ENCODE results near the gene GNPTAB. TPM values are rescaled to one million over a fixed set of nuclear protein-coding genes. Genes with fewer than 3 reads are reported as not detected.

GNPTAB gene
- total and polyA plus RNA-seq, 12 donors = 7.6 to 31.3 (median 15.9) TPM

DNA sequence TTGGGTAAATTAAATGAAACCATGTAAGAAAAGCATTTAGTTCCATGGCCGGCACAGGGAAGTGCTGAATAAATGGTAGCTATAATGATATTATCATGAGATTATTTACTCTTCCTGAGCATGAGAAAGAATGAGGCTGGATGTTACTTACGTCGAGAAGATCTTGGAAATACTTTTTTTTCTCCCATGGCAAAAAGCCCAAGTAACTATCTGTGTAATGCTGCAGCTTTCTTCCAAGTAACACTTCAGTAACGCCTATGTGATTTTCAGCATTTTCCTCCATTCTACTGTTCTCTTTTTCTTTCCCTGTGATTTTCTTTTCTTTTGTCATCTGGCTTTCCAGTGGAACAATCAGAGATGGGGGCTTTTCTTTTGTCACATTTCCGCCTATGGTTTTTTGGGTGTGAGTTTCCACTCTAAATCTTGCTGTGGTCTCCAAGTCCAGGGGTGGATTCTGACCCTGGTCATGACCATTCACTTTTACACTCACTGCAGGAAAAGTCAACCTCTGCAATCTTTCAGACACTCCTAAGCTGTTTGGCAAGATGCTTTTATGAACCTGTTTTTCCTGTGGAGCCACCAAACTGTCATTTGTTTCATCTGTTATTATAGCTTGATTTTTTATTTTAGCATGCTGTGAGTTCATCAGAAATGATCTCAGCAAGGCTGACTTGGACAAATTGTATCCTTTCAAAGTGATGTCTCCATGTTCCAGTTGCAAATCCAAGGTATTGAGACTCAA is 66.5 kb downstream of the GNPTAB start:
- Histone ChIP-seq H3K4me3 (no peak overlapping the region), H3K27me3 (no peaks in the 10 kb centered on the region), H3K9me3 (replicated peaks in 1 of 3) (no peaks in the 10 kb centered on the region), H3K27ac (no peak overlapping the region), H3K36me3 (replicated peaks in 1 of 2) (peaks cover 0 to 7% of the 10 kb centered on the region in 2 donors), H3K4me1 (replicated peaks in 1 of 2) (no peaks in the 10 kb centered on the region)
- WGBS, 4 donors = 76 to 82% (median 78%) methylated on average over 5 of the region's 5 CpGs
- TF ChIP-seq POLR2A (IDR thresholded peaks at IDR 0.05) = no peak
- TF ChIP-seq CTCF (IDR thresholded peaks at IDR 0.05) = no peak
- intact Hi-C loops (cut with DNase I) = no loop called here
- DNase-seq = no peak

GRCh38 chr12:101763246-101763931 is 67.4 kb downstream of the GNPTAB start:
- Histone ChIP-seq H3K4me1 (replicated peaks in 1 of 2) (no peaks in the 10 kb centered on the region), H3K36me3 (replicated peaks in 1 of 2) (no peaks in the 10 kb centered on the region), H3K9me3 (replicated peaks in 1 of 3) (no peaks in the 10 kb centered on the region), H3K27ac (peak overlapping the region in 1 of 5 donors; percentile 25), H3K27me3 (no peaks in the 10 kb centered on the region), H3K4me3 (no peak overlapping the region)
- intact Hi-C loops (cut with DNase I) = no loop called here
- peak in 1 of 7 donors; percentile 13 for DNase-seq
- no peak for TF ChIP-seq POLR2A (IDR thresholded peaks at IDR 0.05)
- TF ChIP-seq CTCF (IDR thresholded peaks at IDR 0.05) = no peak
- 73 to 82% (median 76%) methylated on average over 6 of the region's 6 CpGs for WGBS, 4 donors

DNA sequence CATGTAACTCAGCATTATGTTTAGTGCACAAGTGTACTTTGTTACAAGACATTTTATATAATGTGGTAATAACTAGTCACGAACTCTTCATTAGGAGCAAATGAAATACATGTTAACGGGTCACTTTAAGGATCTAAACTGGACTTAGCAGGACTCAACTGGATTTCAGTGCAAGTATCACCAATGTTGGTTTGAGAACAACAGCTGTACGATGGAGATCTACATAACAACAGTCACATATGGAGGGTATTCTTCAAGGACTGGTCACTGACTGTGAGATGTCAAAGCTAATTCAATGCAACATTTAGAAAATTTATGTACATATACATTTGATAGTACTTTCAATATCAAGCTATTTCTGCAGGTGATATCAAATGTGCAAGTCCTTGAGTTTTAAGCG is 69.0 kb downstream of the GNPTAB start:
- Histone ChIP-seq H3K27me3 (no peaks in the 10 kb centered on the region), H3K36me3 (replicated peaks in 1 of 2) (no peaks in the 10 kb centered on the region), H3K27ac (no peak overlapping the region), H3K4me1 (replicated peaks in 1 of 2) (no peaks in the 10 kb centered on the region), H3K9me3 (replicated peaks in 1 of 3) (no peaks in the 10 kb centered on the region), H3K4me3 (no peak overlapping the region)
- TF ChIP-seq POLR2A (IDR thresholded peaks at IDR 0.05) (no peak), CTCF (IDR thresholded peaks at IDR 0.05) (no peak)
- no peak for DNase-seq
- WGBS, 4 donors = 91 to 97% (median 95%) methylated on average over 4 of the region's 4 CpGs
- intact Hi-C loops (cut with DNase I) = no loop called here

- no peaks in the 10 kb centered on the region for H3K27me3 ChIP-seq
- H3K36me3 ChIP-seq (replicated peaks in 1 of 2) = peaks cover 0 to 3% of the 10 kb centered on the region in 2 donors
- no peaks in the 10 kb centered on the region for H3K9me3 ChIP-seq (replicated peaks in 1 of 3)
- DNase-seq = no peak
- H3K4me1 ChIP-seq (replicated peaks in 1 of 2) = no peaks in the 10 kb centered on the region
- 78 to 89% (median 81%) methylated on average over 5 of the region's 5 CpGs for WGBS, 4 donors
- no peak overlapping the region for H3K4me3 ChIP-seq
- TF ChIP-seq CTCF (IDR thresholded peaks at IDR 0.05) = no peak
- TF ChIP-seq POLR2A (IDR thresholded peaks at IDR 0.05) = no peak
- H3K27ac ChIP-seq = no peak overlapping the region
- intact Hi-C loops (cut with DNase I) = no loop called here
Observed at GRCh38 chr12:101761350-101761749, 69.4 kb downstream of the GNPTAB start.
